NCI-H2107 treated with DMSO at 0.1 percent for 48 hours (cell line): ENCODE measurements around the gene BUB1B.

ENCODE experiments used
- DNase-seq: peaks from one replicate; lab custom pipeline; 2025; ENCODE audit not compliant: unreplicated experiment; lab: John Stamatoyannopoulos, UW

The BUB1B gene

DNA sequence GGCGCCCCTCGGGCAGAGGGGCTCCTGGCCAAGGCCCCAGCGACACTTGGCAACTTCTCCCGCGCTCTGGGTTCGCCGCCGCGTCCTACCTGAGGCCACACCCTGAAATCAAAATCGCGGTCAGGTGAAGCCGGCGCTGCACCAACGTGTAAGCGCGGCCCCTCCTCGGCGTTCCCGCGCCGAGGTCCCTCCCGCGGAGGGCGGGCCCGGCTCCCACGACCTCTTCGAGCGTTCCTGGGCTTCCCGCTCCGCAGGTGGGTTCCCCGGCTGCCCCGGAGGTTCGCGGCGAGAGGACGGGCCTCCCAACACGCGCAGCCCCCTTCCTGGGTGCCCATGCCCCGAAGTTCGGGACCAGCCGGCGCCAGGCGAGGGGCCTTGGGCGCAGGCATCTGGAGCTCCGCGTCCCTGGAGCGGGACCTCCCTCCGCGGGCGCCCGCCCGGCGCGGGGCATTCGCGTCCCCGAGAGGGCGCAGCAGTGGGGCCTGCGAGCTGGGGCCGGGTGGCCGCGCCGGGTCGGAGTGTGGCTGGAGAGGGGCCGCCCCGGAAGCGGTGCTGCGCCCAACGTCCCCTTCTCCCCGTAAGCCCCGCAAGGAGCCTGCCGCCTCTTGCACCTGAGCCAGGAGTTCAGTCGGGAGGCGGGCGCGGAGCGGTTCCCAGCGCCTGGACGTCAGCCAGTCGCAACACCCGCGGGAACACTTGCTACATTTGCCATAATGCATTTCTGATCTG lies 91.7 kb downstream of the BUB1B start:
- DNase-seq = no peak

DNA sequence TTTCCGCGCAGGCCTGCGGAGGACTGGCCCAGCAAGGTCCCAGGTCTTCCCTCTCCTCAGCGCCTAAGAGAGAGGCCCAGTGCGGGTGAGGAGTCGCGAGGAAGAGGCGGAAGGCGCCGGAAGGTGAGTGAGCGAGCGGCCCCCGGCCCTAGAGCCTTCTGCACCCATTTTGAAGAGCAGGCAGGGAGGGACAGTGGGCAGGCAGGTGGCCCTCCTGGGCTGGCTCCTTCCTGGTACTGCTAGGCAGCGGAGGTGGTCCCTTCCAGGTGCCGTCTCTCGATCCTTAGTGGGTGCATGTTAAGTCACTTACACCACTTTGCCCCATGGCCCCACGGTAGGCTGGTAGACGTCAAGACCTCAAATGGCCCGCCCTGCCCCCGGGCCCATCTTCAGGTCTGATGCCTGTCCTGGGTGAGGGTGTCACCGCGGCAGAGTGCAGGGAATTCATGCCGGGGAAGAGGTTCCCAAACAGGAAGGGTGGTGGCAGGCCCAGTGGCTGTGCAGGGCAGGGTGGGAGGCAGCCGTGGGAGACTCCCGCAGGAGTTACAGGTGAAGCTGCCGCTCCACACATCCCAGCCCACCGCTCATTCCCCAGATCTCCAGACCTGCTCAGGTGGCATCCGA lies 92.4 kb downstream of the BUB1B start:
- DNase-seq = no peak

DNA sequence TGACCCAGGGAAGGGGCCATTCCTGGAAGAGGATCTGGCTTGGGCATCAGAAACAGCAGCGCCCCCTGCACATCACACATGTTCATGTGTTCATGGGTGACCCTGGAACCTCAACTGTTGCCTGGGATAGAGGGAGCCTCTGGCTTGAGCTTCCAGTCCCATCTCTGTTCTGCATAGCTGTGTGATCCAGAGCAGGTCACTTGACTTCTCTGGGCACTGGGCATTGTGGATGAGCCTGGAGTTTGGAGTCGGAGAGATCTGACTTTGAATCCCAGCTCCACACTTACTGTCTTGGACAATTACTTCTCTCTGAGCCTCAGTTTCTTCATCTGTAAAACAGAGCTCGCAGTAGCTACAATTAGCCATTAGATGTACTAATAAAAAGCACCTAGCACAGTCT lies 93.6 kb downstream of the BUB1B start:
- no peak for DNase-seq

DNA sequence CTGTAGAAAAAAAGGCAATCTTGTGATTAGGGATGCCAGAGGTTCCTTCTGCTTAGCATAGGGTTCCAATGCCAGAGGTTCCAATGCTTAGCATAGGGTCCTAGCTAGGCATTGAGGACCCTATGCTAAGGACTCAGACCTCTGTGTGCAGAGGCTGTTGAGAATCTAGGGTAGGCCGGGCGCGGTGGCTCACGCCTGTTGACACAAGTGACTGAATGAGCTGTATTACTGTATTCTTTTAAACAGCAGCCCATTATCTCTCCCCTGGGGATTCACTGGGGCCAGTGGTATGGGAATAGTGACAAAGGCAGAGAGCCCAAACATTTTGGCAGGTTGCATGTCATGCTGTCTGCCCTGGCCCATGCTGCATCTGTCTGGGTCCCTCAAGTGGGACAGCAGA lies 94.2 kb downstream of the BUB1B start:
- no peak for DNase-seq

DNA sequence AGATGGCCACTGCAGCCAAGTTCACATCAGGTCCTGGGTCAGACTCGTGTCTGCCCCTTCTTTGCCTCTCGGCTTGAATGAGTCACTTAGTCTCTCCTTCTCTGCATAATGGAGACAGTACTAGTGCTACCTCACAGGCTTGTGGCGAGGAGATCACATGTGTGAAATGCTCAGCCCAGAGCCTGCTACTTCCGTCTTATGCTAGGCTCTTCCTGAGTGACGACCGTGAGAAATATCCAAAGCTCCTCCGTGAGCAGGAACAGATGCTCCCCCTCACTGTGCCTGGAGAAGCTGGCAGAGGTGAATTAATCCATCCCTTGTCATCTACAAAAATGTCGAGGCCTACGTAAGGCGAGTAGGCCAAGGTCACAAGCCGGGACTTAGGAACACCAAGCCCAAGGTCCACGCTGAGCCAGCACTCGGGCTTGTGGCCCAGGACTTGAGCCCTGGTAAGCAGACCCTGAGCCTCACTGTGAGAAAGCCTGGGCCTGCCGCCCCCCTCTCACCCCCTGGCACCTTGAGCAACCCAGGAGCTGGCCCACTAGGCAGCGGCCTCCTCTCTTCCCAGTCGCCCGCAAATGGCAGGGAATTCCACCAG lies 95.9 kb downstream of the BUB1B start:
- no peak for DNase-seq

DNA sequence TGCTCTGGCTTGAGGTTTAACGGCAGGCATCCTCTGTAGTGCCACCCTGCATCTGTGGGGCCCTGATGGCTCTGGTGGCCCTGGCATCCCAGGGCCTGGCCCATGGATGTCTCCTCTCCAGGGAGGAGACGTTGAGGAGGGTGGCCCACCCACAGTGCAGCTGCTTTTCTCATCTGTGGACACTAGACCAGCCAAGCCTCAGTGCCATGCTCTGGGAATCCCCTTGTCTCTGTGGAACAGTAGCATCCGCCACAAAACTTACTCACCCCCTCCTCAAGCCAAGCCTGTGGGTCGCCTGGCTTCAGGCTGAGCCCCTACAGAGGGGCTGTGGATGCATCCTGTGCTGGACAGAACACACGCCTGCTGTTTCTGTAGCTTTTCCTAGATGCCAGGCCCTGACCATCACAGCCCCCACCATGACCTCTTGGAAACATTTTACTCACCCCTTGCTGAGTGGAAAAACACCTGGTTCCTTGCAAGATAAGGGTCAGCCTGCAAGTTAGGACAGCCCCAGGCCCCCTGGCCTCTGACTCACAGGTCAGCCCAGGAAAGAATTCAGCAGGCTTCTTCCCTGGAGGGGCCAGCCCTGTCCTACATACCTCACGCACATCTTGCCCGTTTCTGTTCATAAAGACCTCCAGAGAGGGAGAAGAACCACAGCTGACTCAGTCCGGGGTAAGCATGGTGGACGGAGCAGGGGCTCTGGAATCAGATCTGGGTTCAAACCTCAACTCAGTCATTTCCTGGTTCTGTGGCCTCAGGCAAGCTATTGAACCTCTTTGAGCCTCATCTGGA lies 97.0 kb downstream of the BUB1B start:
- DNase-seq = no peak

DNA sequence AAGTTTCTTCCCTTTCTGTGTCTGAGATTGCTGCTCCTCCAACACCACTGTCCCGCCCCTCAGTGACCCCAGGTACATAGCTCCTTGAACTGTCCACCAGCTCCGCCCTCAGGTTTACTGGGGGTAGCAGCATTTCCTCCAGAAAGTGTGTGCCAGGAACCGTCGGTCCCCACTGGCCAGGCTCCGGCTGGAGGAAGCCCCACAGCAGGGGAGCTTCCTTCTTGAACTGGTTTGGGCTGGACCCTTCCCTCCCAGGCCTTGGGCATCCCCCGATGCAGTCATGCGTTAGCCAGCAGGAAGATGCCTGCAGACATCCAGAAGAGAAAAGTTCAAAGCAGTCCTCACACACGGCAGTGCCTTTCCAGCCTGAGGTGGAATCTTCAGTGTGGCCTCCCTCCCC lies 97.7 kb downstream of the BUB1B start:
- no peak for DNase-seq

DNA sequence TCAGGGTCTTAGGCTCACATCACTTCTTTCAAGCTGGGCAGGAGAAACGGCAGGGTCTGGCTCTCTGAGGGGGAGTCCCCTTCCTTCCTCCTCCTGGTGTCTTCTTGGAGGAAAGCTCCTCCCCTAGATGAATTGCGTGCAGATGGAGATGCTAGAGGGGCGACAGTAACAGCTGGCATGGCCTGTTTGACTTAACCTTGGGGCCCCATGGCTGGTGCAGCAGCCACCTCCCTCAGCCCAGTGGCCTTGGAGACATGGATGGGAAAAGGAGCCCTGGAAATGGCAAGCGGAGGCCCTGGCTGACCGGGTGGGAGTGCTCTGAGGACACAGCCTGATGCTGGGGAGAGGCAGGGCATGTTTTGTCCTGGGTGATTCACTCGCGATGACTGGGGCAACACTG lies 98.2 kb downstream of the BUB1B start:
- DNase-seq = no peak

DNA sequence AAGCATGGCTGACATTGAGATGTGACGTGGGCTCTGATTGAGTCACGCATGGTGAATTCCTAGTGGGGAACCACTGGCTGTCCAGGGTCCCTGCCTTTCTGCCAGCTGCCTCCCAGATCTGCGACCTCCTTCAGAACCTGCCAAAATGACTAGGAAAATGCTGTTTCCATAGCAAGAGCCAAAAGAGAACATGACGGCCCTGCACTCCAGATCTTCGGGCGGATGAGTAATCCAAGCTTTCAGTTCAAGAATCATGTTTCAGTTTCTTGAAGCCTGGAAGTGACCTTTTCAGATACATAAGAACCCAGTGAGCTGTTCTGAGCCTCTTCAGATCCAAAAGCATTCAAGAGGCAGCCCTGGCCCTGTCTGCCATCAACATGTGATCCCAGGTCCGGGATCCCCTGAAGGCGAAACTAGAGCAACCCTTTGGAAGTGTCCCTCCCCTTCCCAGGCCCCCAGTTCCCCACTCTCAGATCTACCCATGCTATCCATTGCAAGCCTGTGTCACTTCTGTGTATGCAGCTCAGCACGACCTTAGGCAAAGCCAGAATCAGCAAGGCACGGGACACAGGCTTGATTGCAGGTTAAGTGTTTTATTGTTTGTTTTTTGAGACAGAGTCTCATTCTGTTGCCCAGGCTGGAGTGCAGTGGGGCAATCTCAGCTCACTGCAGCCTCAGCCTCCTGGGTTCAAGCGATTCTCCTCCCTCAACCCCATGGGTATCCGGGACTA lies 102.3 kb downstream of the BUB1B start:
- DNase-seq = no peak

DNA sequence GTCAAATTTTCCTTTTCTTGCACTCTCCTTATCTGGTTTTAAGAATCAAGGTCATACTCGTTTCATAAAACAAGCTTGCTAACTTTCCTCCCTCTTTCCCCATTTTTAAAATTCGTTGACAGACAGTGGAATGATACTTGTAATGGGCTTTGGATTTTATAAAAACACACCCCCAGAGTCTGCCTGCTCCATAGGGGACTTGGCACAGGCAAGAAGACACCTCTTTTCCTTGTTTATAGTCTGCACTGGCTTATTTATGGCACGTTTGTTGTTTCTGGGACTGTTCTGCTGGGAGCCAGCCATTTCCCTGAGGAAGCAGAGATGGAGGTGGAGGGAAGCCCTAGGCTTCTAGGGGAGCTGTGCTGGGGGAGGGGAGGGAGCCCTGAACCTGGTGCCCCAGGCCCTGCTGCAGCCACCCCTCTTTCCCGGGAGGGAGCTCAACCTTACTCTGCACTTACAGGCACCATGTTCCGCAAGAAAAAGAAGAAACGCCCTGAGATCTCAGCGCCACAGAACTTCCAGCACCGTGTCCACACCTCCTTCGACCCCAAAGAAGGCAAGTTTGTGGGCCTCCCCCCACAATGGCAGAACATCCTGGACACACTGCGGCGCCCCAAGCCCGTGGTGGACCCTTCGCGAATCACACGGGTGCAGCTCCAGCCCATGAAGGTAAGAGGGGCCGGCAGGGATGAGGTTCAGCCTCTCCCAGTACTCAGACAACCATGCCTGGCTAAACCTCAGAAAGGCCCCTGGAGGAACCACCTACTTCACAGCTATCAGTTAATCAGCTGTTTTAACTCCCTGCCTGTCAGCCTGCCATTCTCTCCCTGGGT lies 103.7 kb downstream of the BUB1B start:
- DNase-seq = no peak

DNA sequence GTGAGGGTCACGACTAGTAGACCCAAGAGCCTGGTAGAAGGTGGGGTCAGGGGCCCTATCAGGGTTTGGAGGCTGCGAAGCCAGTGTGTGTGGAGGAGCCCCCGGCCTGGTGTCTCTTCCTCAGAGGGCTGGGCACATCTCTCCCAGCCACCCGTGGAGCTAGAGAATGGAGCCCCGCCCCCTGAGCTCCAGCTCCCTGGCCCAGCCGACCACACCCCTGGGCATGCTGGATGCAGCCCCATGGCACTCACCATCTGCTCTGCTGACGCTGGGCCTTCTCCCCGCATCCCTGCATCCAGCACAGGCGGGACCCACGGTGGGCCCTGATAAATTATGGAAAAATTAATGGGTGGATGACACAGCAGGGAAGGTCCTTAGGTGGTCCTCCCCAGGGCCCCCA lies 104.5 kb downstream of the BUB1B start:
- no peak for DNase-seq

DNA sequence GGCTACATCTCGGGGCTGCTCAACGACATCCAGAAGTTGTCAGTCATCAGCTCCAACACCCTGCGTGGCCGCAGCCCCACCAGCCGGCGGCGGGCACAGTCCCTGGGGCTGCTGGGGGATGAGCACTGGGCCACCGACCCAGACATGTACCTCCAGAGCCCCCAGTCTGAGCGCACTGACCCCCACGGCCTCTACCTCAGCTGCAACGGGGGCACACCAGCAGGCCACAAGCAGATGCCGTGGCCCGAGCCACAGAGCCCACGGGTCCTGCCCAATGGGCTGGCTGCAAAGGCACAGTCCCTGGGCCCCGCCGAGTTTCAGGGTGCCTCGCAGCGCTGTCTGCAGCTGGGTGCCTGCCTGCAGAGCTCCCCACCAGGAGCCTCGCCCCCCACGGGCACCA lies 105.0 kb downstream of the BUB1B start:
- no peak for DNase-seq

DNA sequence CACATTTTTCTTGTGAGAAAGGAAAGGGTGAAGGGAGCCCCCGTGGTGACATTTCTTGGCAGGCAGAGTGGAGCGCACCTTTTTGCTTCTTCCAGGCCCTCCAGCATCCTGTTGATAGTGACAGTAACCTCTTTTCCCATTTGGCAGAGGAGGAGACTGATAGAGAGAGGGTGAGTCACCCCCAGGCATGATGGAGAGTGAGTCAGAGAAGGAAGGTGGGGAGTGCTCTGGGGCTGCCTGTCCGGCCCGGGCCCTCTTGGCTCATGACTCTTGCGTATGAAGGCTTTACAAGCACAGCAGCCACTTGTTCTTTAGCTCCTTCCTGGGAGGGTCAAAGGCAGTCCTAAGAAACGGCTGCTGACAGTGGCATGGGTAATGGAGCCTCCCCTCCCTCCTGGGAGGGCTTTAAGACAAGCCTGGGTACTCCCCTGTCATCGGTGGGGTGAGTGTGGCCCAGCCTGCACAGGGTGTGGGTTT lies 106.0 kb downstream of the BUB1B start:
- DNase-seq = no peak

DNA sequence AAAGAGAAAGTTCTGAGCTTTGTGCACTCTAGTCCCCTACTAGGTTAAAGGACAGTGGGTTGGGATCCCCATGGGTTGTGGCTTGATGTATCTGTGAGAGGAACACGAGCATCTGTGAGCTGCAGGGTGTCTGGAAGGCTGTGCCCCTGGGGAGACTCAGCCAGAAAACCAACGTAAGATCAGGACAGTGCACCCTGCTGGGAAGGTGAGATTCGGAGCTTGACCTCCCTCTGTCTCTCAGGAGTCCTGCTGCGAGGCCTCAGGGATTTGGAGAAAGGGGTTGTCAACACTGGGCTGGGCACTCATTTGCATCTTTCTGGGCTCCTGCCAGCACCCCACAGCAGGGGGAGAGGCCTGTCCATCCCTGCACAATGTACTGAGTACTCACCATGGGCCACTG lies 106.8 kb downstream of the BUB1B start:
- DNase-seq = no peak

DNA sequence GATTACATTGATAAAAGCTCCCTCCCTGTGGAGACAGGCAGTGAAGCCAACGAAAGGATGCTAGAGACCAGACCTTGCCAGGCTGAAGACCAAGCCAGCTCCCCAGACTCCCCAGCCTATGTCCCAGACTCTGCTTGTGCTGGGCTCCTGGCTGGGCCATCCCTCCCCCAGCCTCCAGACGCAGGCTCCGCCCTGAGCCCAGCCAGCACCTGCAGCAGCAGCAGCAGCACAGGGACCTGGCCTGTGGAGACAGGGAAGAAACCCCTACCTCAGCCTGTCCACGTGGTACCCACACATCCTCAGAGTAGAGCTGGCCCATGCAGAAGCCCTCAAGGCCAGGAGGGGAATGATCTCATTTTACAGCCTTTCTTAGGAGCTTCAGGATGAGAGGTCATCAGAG lies 108.7 kb downstream of the BUB1B start:
- DNase-seq = no peak

DNA sequence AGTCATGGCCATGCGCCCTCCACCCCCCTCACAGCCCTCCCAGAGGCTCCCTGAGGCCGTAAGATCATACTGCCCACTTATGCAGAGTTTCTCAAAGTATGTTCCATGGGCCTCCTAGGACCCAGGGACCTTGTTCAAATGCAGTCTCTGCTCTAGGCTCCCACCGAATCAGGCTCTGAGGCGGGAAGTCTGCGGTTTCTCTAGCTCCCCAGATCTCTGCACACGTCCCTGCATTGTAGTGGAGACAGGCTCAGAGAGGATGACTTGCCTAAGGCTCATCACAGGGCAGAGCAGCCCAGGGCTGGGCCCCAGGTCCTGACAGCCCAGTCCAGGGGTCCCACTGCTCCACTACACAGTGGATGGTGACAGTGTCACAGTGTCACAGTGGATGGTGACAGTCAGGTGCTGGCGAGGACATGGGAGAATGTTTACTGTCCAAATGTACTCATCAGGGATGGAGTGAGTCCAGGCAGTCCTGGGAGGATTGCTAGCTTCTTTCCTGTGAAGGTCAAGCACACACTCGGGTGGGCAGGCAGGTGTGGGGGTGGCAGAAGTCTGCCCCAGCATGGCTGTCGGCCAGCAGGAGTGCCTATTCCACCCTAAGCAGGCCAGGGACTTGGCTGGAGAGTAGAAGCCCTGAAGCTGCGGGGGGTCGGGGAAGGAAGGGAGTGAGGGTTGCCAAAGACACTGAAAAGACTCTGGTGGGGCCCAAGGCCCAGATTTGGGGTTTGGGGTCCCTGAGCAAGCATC lies 109.6 kb downstream of the BUB1B start:
- DNase-seq = no peak
